Panc1 (cell line): ENCODE results near the gene PPM1D.
"Not testable (repeated sequence)": the region's sequence is repeated elsewhere in the genome, so short reads cannot be mapped to it uniquely, and the experiment has no call there.

Experiments
- CTCF ChIP-seq: fragments of 450-650 bp; IDR thresholded peaks from 2 replicates; pipeline ENCODE4 v1.5.1; 2017; ENCODE audit warnings: mild to moderate bottlenecking
- POLR2AphosphoS5 ChIP-seq: IDR thresholded peaks from 2 replicates; pipeline ENCODE4 v1.6.1; 2012; ENCODE audit warnings: mild to moderate bottlenecking, low read depth, low read length, moderate library complexity
- REST ChIP-seq, 2 experiments: IDR thresholded peaks; 2 replicates each; pipeline ENCODE4 v1.6.1; 2011 to 2012; ENCODE audit warnings: low read depth in 2 of 2, control low read depth in 1 of 2, low read length in 1 of 2, mild to moderate bottlenecking in 1 of 2, moderate library complexity in 1 of 2; ENCODE audit not compliant: insufficient read depth in 1 of 2
- SIN3A ChIP-seq: IDR thresholded peaks from 2 replicates; pipeline ENCODE4 v1.6.1; 2012; ENCODE audit warnings: low read depth, mild to moderate bottlenecking, low read length, moderate library complexity, borderline replicate concordance; ENCODE audit not compliant: insufficient read depth
- TCF7L2 ChIP-seq: IDR thresholded peaks from 2 replicates; pipeline ENCODE4 v1.6.1; 2011; ENCODE audit warnings: mild to moderate bottlenecking, low read depth, low read length, inconsistent platforms

- TF ChIP-seq CTCF; REST (IDR thresholded peaks at IDR 0.05; ENCODE audit: insufficient read depth in 1 of 2, low read depth in 2 of 2, low read length in 1 of 2); POLR2AphosphoS5; TCF7L2; SIN3A: not testable (repeated sequence)
These were observed 74.6 kb downstream of the PPM1D start for GRCh38 chr17:60674637-60675036.
